ENCODE data around the gene CAPN12. TPM values are rescaled to one million over a fixed set of nuclear protein-coding genes. Genes with fewer than 3 reads are reported as not detected.

Gene CAPN12
- total and polyA plus RNA-seq, 10 of the 15 experiments (the other 5 are each of a cell fraction or from before 2014, with no cell fraction given) = 0.64 to 4.6 (median 2.0) TPM

DNA sequence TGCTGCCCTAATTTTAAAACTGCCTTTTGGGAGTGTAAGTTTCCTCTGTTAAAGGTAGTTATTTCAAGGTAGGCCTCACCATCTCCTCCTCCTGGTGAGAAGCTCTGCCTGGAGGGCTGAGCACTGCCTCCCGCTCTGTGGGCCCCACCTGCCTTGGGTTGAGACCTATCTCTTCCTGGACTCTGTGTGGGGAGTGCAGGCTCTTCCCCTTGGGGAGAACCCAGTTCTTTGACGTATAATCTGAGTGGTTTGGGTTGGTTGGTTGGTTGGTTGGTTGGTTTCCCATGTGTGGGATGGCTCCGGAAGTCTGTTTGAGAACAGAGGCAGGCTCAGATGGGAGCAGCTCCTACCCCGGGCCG, 57.8 kb downstream of the CAPN12 start (continued):
- TF ChIP-seq ZBTB40 (IDR thresholded peaks at IDR 0.05; ENCODE audit: borderline replicate concordance) (no peak), REST (IDR thresholded peaks at IDR 0.05; ENCODE audit: low read depth, low read length) (no peak), MTA2 (IDR thresholded peaks at IDR 0.05; ENCODE audit: low read depth) (no peak), USF2 (IDR thresholded peaks at IDR 0.05; ENCODE audit: borderline replicate concordance, low read depth, low read length) (no peak), BHLHE40 (IDR thresholded peaks at IDR 0.05; ENCODE audit: borderline replicate concordance in 1 of 2, low read depth in 2 of 2, low read length in 1 of 2) (no peak), CBFB (IDR thresholded peaks at IDR 0.05; ENCODE audit: low read depth) (no peak), RCOR1 (conservative IDR thresholded peaks at IDR 0.05; ENCODE audit: low read depth, low read length) (no peak), POLR2AphosphoS2 (IDR thresholded peaks at IDR 0.05; ENCODE audit: low read depth, low read length) (no peak), MTA3 (IDR thresholded peaks at IDR 0.05; ENCODE audit: borderline replicate concordance, low read length) (no peak), KAT2A (conservative IDR thresholded peaks at IDR 0.05; ENCODE audit: control insufficient read depth, low read depth, low read length) (no peak), TBL1XR1 (IDR thresholded peaks at IDR 0.05; ENCODE audit: low read depth, low read length) (no peak), IRF3 (IDR thresholded peaks at IDR 0.05) (no peak), IKZF2 (IDR thresholded peaks at IDR 0.05) (peak in 1 of 2 experiments; percentile 49; a peak in 1 of 4 replicates), NFYB (IDR thresholded peaks at IDR 0.05; ENCODE audit: insufficient read depth, low read depth, low read length) (no peak), SRF (IDR thresholded peaks at IDR 0.05; ENCODE audit: low read depth in 2 of 2, low read length in 2 of 2) (no peak)
- TF ChIP-seq, protein P1, sequence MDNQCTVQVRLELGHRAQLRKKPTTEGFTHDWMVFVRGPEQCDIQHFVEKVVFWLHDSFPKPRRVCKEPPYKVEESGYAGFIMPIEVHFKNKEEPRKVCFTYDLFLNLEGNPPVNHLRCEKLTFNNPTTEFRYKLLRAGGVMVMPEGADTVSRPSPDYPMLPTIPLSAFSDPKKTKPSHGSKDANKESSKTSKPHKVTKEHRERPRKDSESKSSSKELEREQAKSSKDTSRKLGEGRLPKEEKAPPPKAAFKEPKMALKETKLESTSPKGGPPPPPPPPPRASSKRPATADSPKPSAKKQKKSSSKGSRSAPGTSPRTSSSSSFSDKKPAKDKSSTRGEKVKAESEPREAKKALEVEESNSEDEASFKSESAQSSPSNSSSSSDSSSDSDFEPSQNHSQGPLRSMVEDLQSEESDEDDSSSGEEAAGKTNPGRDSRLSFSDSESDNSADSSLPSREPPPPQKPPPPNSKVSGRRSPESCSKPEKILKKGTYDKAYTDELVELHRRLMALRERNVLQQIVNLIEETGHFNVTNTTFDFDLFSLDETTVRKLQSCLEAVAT (IDR thresholded peaks at IDR 0.05) = no peak
- TF ChIP-seq, protein P2, sequence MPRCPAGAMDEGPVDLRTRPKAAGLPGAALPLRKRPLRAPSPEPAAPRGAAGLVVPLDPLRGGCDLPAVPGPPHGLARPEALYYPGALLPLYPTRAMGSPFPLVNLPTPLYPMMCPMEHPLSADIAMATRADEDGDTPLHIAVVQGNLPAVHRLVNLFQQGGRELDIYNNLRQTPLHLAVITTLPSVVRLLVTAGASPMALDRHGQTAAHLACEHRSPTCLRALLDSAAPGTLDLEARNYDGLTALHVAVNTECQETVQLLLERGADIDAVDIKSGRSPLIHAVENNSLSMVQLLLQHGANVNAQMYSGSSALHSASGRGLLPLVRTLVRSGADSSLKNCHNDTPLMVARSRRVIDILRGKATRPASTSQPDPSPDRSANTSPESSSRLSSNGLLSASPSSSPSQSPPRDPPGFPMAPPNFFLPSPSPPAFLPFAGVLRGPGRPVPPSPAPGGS (IDR thresholded peaks at IDR 0.05; ENCODE audit: borderline replicate concordance, insufficient read depth, low read depth, low read length, poor library complexity, severe bottlenecking) = no peak

All from GM12878 (cell line).